ENCODE results near the gene KLHL34. TPM values are rescaled to one million over a fixed set of nuclear protein-coding genes. Genes with fewer than 3 reads are reported as not detected.

Gene KLHL34
- total RNA-seq, 1 donor from 2014 or later, result 0.15 TPM

GRCh38 chrX:21678048-21678612, 20.0 kb upstream of the KLHL34 start:
- no peak overlapping the region for H3K4me3 Mint-ChIP-seq (ENCODE audit: unreplicated experiment)
- H3K9me3 Mint-ChIP-seq (ENCODE audit: unreplicated experiment), result peaks cover 3% of the 10 kb centered on the region
- no peak overlapping the region for H3K27ac Mint-ChIP-seq (ENCODE audit: unreplicated experiment)
- H3K27me3 Mint-ChIP-seq (ENCODE audit: unreplicated experiment), result no peaks in the 10 kb centered on the region
- no peaks in the 10 kb centered on the region for H3K4me1 Mint-ChIP-seq (ENCODE audit: low read depth, unreplicated experiment)
- no peak for TF ChIP-seq CTCF (IDR thresholded peaks at IDR 0.05; ENCODE audit: partially characterized antibody, unreplicated experiment)
- H3K36me3 Mint-ChIP-seq (ENCODE audit: unreplicated experiment), result no peaks in the 10 kb centered on the region
- DNase-seq, result no peak

GRCh38 chrX:21675931-21676330, 17.8 kb upstream of the KLHL34 start:
- H3K4me1 Mint-ChIP-seq (ENCODE audit: low read depth, unreplicated experiment), result no peaks in the 10 kb centered on the region
- peaks cover 3% of the 10 kb centered on the region for H3K9me3 Mint-ChIP-seq (ENCODE audit: unreplicated experiment)
- H3K36me3 Mint-ChIP-seq (ENCODE audit: unreplicated experiment), result no peaks in the 10 kb centered on the region
- no peak for TF ChIP-seq CTCF (IDR thresholded peaks at IDR 0.05; ENCODE audit: partially characterized antibody, unreplicated experiment)
- no peak for DNase-seq
- H3K27ac Mint-ChIP-seq (ENCODE audit: unreplicated experiment), result no peak overlapping the region
- no peaks in the 10 kb centered on the region for H3K27me3 Mint-ChIP-seq (ENCODE audit: unreplicated experiment)
- H3K4me3 Mint-ChIP-seq (ENCODE audit: unreplicated experiment), result no peak overlapping the region

- no peaks in the 10 kb centered on the region for H3K4me1 Mint-ChIP-seq (ENCODE audit: low read depth, unreplicated experiment)
- DNase-seq, result no peak
- no peaks in the 10 kb centered on the region for H3K36me3 Mint-ChIP-seq (ENCODE audit: unreplicated experiment)
- no peak for TF ChIP-seq CTCF (IDR thresholded peaks at IDR 0.05; ENCODE audit: partially characterized antibody, unreplicated experiment)
- H3K27me3 Mint-ChIP-seq (ENCODE audit: unreplicated experiment), result no peaks in the 10 kb centered on the region
- H3K27ac Mint-ChIP-seq (ENCODE audit: unreplicated experiment), result no peak overlapping the region
- peaks cover 3% of the 10 kb centered on the region for H3K9me3 Mint-ChIP-seq (ENCODE audit: unreplicated experiment)
- H3K4me3 Mint-ChIP-seq (ENCODE audit: unreplicated experiment), result no peak overlapping the region
Observed at GRCh38 chrX:21674430-21675186, 16.5 kb upstream of the KLHL34 start.

- H3K27me3 Mint-ChIP-seq (ENCODE audit: unreplicated experiment), result peaks cover 2% of the 10 kb centered on the region
- no peaks in the 10 kb centered on the region for H3K9me3 Mint-ChIP-seq (ENCODE audit: unreplicated experiment)
- no peaks in the 10 kb centered on the region for H3K36me3 Mint-ChIP-seq (ENCODE audit: unreplicated experiment)
Observed at GRCh38 chrX:21666679-21667078, 8.5 kb upstream of the KLHL34 start.

More at GRCh38 chrX:21666679-21667078, 8.5 kb upstream of the KLHL34 start:
- no peaks in the 10 kb centered on the region for H3K4me1 Mint-ChIP-seq (ENCODE audit: low read depth, unreplicated experiment)
- TF ChIP-seq CTCF (IDR thresholded peaks at IDR 0.05; ENCODE audit: partially characterized antibody, unreplicated experiment), result no peak
- H3K4me3 Mint-ChIP-seq (ENCODE audit: unreplicated experiment), result no peak overlapping the region
- no peak for DNase-seq
- H3K27ac Mint-ChIP-seq (ENCODE audit: unreplicated experiment), result no peak overlapping the region
